Mucosa of stomach (tissue), 1 donor: ENCODE results near the gene PLS1.
"Not testable (repeated sequence)": the region's sequence is repeated elsewhere in the genome, so short reads cannot be mapped to it uniquely, and the experiment has no call there.

Experiments
- H3K27me3 ChIP-seq: one replicate; pipeline ENCODE4 v1.7.0; 2013; ENCODE audit warnings: mild to moderate bottlenecking, low read length; ENCODE audit not compliant: control insufficient read depth, insufficient read depth
- H3K36me3 ChIP-seq: one replicate; pipeline ENCODE4 v1.7.0; 2013; ENCODE audit warnings: low read length; ENCODE audit not compliant: control insufficient read depth, insufficient read depth
- H3K4me1 ChIP-seq: one replicate; pipeline ENCODE4 v1.7.0; 2013; ENCODE audit warnings: mild to moderate bottlenecking, low read length; ENCODE audit not compliant: control insufficient read depth, insufficient read depth
- H3K4me3 ChIP-seq: one replicate; pipeline ENCODE4 v1.7.0; 2013; ENCODE audit warnings: low read length
- H3K9ac ChIP-seq: one replicate; pipeline ENCODE4 v1.7.0; 2013; ENCODE audit warnings: mild to moderate bottlenecking, low read length, moderate library complexity
- H3K9me3 ChIP-seq: one replicate; pipeline ENCODE4 v1.7.0; 2013; ENCODE audit warnings: mild to moderate bottlenecking, low read length, moderate library complexity; ENCODE audit not compliant: control insufficient read depth
- donor health status: Pancreatic carcinoma.

The PLS1 gene

GRCh38 chr3:142716102-142716501 is 119.9 kb downstream of the PLS1 start:
- Histone ChIP-seq H3K4me1 (no peaks in the 10 kb centered on the region), H3K27me3 (no peaks in the 10 kb centered on the region), H3K4me3 (no peak overlapping the region), H3K9ac (no peak overlapping the region), H3K36me3 (no peaks in the 10 kb centered on the region), H3K9me3 (no peaks in the 10 kb centered on the region)

- H3K4me3 ChIP-seq = no peak overlapping the region
- peaks cover 15% of the 10 kb centered on the region for H3K27me3 ChIP-seq
- H3K9ac ChIP-seq = no peak overlapping the region
- H3K9me3 ChIP-seq = no peaks in the 10 kb centered on the region
- H3K4me1 ChIP-seq = peaks cover 10% of the 10 kb centered on the region
- no peaks in the 10 kb centered on the region for H3K36me3 ChIP-seq
These were observed 127.4 kb downstream of the PLS1 start for GRCh38 chr3:142723665-142723967.

GRCh38 chr3:142723968-142724681 is 127.9 kb downstream of the PLS1 start, which contains the start of gene TRPC1:
Gene TRPC1 (plus strand): TSS chr3:142724034. CDS start chr3:142724560, 526 bp downstream.
- Histone ChIP-seq H3K27me3 (peaks cover 15% of the 10 kb centered on the region), H3K9ac (peak within 1 kb of the TSS; percentile 61), H3K36me3 (no peaks in the 10 kb centered on the region), H3K9me3 (no peaks in the 10 kb centered on the region), H3K4me1 (peaks cover 10% of the 10 kb centered on the region), H3K4me3 (peak within 1 kb of the TSS; percentile 63)

- Histone ChIP-seq H3K36me3 (no peaks in the 10 kb centered on the region), H3K4me3 (peak overlapping the region; percentile 63), H3K4me1 (peaks cover 10% of the 10 kb centered on the region), H3K27me3 (peaks cover 15% of the 10 kb centered on the region), H3K9ac (peak overlapping the region; percentile 61), H3K9me3 (no peaks in the 10 kb centered on the region)
These were observed 128.6 kb downstream of the PLS1 start for GRCh38 chr3:142724682-142725356.

GRCh38 chr3:142725357-142725739 is 129.2 kb downstream of the PLS1 start:
- Histone ChIP-seq H3K4me1 (peaks cover 10% of the 10 kb centered on the region), H3K9me3 (no peaks in the 10 kb centered on the region), H3K27me3 (peaks cover 15% of the 10 kb centered on the region), H3K4me3 (no peak overlapping the region), H3K9ac (no peak overlapping the region), H3K36me3 (no peaks in the 10 kb centered on the region)

GRCh38 chr3:142726017-142726416 is 129.8 kb downstream of the PLS1 start:
- H3K9me3 ChIP-seq = no peaks in the 10 kb centered on the region
- no peaks in the 10 kb centered on the region for H3K36me3 ChIP-seq
- no peak overlapping the region for H3K4me3 ChIP-seq
- no peak overlapping the region for H3K9ac ChIP-seq
- H3K27me3 ChIP-seq = peaks cover 15% of the 10 kb centered on the region
- peaks cover 10% of the 10 kb centered on the region for H3K4me1 ChIP-seq

GRCh38 chr3:142732066-142732465 is 135.9 kb downstream of the PLS1 start:
- Histone ChIP-seq H3K27me3 (no peaks in the 10 kb centered on the region), H3K4me3 (no peak overlapping the region), H3K9me3 (no peaks in the 10 kb centered on the region), H3K36me3 (no peaks in the 10 kb centered on the region), H3K9ac (no peak overlapping the region), H3K4me1 (no peaks in the 10 kb centered on the region)

- Histone ChIP-seq H3K27me3 (no peaks in the 10 kb centered on the region), H3K9ac (no peak overlapping the region), H3K4me1 (no peaks in the 10 kb centered on the region), H3K9me3 (no peaks in the 10 kb centered on the region), H3K36me3 (no peaks in the 10 kb centered on the region), H3K4me3 (no peak overlapping the region)
These were observed 138.6 kb downstream of the PLS1 start for GRCh38 chr3:142734834-142735233.

GRCh38 chr3:142735462-142735861 is 139.3 kb downstream of the PLS1 start:
- Histone ChIP-seq H3K36me3 (no peaks in the 10 kb centered on the region), H3K9ac (no peak overlapping the region), H3K27me3 (no peaks in the 10 kb centered on the region), H3K4me3 (no peak overlapping the region), H3K4me1 (no peaks in the 10 kb centered on the region), H3K9me3 (no peaks in the 10 kb centered on the region)

GRCh38 chr3:142738396-142738795 is 142.2 kb downstream of the PLS1 start:
- H3K4me1 ChIP-seq = no peaks in the 10 kb centered on the region
- no peaks in the 10 kb centered on the region for H3K9me3 ChIP-seq
- H3K4me3 ChIP-seq = no peak overlapping the region
- no peaks in the 10 kb centered on the region for H3K27me3 ChIP-seq
- H3K36me3 ChIP-seq = no peaks in the 10 kb centered on the region
- H3K9ac ChIP-seq = no peak overlapping the region

GRCh38 chr3:142746646-142747045 is 150.5 kb downstream of the PLS1 start:
- H3K4me3 ChIP-seq = no peak overlapping the region
- H3K9me3 ChIP-seq = no peaks in the 10 kb centered on the region
- no peak overlapping the region for H3K9ac ChIP-seq
- H3K27me3 ChIP-seq = no peaks in the 10 kb centered on the region
- peaks cover 3% of the 10 kb centered on the region for H3K4me1 ChIP-seq
- H3K36me3 ChIP-seq = no peaks in the 10 kb centered on the region

- H3K27me3 ChIP-seq, H3K4me1 ChIP-seq, H3K36me3 ChIP-seq, H3K9me3 ChIP-seq, H3K9ac ChIP-seq, H3K4me3 ChIP-seq: not testable (repeated sequence)
These were observed 154.3 kb downstream of the PLS1 start for GRCh38 chr3:142750531-142750930.
